Lower leg skin (tissue), 3 donors: ENCODE measurements around the gene TAMALIN.

Experiments
- POLR2A ChIP-seq, 2 donors: fragments of 450-650 bp; IDR thresholded peaks; one replicate each; pipeline ENCODE4 v1.6.1; 2016 to 2017; ENCODE audit warnings: antibody characterized with exemption in 2 of 2, mild to moderate bottlenecking in 1 of 2, moderate library complexity in 1 of 2
- TF ChIP-seq, protein P1 (sequence below), 3 donors: fragments of 450-650 bp; IDR thresholded peaks; one replicate each; pipeline ENCODE4 v1.5.1; 2016; ENCODE audit warnings: antibody characterized with exemption in 3 of 3, mild to moderate bottlenecking in 3 of 3, moderate library complexity in 2 of 3

DNA sequence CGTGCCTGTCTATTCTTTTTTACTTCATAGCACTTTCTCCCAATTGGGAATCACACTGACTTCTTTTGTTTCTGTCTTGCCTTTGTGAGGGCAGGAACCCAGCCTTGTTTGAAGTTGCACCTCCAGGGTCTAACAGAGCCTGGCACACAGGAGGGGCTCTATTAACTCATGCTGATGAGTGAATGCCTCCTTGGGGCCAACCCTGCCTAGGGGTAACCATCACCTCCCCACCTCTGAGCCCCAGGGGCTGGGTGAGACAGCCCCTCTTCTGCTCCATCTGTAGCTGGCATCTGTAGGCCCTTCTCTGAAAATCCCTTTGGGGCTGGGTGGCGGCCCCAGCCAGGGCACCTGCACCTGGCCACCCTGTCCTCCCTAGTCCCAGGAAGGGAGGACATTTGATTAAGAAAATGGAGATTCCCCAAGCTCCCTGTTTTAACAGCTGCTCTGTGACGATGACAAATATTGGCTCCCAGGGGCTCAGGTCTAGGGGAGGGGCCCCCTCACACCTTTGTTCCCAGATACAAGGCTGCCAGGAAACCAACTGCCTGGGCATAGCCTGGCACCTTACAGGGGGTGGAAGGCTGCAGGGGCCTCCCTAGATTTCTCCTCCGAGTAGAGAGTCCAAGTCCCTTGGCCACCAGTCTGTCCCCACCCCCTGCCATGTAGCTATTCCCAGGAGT, 11.8 kb downstream of the TAMALIN start:
- TF ChIP-seq, protein P1, sequence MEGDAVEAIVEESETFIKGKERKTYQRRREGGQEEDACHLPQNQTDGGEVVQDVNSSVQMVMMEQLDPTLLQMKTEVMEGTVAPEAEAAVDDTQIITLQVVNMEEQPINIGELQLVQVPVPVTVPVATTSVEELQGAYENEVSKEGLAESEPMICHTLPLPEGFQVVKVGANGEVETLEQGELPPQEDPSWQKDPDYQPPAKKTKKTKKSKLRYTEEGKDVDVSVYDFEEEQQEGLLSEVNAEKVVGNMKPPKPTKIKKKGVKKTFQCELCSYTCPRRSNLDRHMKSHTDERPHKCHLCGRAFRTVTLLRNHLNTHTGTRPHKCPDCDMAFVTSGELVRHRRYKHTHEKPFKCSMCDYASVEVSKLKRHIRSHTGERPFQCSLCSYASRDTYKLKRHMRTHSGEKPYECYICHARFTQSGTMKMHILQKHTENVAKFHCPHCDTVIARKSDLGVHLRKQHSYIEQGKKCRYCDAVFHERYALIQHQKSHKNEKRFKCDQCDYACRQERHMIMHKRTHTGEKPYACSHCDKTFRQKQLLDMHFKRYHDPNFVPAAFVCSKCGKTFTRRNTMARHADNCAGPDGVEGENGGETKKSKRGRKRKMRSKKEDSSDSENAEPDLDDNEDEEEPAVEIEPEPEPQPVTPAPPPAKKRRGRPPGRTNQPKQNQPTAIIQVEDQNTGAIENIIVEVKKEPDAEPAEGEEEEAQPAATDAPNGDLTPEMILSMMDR (IDR thresholded peaks at IDR 0.05) = no peak
- no peak for TF ChIP-seq POLR2A (IDR thresholded peaks at IDR 0.05)
